HAP-1 (cell line): Measurements from ENCODE around the gene KRT1.

ENCODE experiments used
- DNase-seq, 2 experiments: peaks; one replicate each; pipeline ENCODE4 v3.0.0-alpha.2; 2016 to 2020; ENCODE audit warnings: low spot score in 2 of 2
- H3K27me3 ChIP-seq: fragments of 250-450 bp; sonication (Bioruptor Pico); 2 replicates; pipeline ENCODE4 v1.5.1; 2020; ENCODE audit warnings: low read depth, mild to moderate bottlenecking, moderate library complexity
- H3K36me3 ChIP-seq: fragments of 250-450 bp; sonication (Bioruptor Pico); replicated peaks from 2 replicates; pipeline ENCODE4 v1.5.1; 2020; ENCODE audit warnings: mild to moderate bottlenecking
- H3K4me1 ChIP-seq: fragments of 250-450 bp; sonication (Bioruptor Pico); 2 replicates; pipeline ENCODE4 v1.5.1; 2020; ENCODE audit warnings: mild to moderate bottlenecking
- H3K4me3 ChIP-seq: fragments of 250-450 bp; sonication (Bioruptor Pico); 2 replicates; pipeline ENCODE4 v1.5.1; 2020; ENCODE audit warnings: mild to moderate bottlenecking, moderate library complexity
- H3K9me3 ChIP-seq: fragments of 250-450 bp; sonication (Bioruptor Pico); 2 replicates; pipeline ENCODE4 v1.5.1; 2020; ENCODE audit warnings: mild to moderate bottlenecking, moderate library complexity
- in situ Hi-C: fragments of 300-500 bp; cut with MboI; formaldehyde crosslinking; loops from 3 replicates; pipeline ENCODE4 v1.14.3; 2020; ENCODE audit warnings: low sequenced_read_pairs, inconsistent platforms, mixed read lengths

KRT1 gene

DNA sequence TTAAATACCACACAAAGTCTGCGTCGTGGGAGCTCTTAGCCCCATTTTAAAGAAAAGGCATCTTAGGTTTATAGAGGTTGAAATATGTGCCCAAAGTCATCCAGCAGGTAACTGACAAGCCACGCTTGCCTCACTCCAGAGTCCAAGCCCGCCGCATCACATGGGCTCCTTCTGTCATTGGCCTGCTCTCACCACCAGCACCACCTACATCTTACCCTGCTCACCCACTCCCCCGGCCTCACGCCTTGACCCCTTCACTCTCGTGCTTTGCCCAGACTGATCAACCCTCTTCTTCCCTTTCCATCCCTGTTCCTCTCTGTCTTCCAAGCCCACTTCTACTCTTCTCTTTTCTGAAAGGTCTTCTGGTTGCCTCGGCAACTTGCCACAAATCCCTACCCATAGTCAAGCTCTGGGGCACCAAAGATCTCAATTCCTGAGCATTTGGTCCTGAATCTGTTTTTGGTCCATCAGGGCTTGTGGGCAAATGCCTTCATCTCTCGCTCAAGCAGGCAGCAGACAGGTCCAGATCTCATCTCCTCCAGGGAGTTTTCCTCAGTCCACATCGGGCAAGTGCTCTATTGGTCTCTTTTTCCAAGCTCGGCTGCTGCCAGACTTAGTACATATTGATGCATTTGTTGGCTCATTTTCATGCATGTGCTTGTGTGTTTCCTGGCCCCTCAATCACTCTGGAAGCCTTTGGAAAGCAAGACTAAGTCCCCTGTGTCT lies 3.5 kb upstream of the KRT1 start:
- in situ Hi-C loops, result no loop called here
- H3K27me3 ChIP-seq, result peaks cover 9% of the 10 kb centered on the region
- H3K4me3 ChIP-seq, result no peak overlapping the region
- H3K9me3 ChIP-seq, result no peaks in the 10 kb centered on the region
- H3K4me1 ChIP-seq, result no peaks in the 10 kb centered on the region
- DNase-seq, result no peak
- no peaks in the 10 kb centered on the region for H3K36me3 ChIP-seq

DNA sequence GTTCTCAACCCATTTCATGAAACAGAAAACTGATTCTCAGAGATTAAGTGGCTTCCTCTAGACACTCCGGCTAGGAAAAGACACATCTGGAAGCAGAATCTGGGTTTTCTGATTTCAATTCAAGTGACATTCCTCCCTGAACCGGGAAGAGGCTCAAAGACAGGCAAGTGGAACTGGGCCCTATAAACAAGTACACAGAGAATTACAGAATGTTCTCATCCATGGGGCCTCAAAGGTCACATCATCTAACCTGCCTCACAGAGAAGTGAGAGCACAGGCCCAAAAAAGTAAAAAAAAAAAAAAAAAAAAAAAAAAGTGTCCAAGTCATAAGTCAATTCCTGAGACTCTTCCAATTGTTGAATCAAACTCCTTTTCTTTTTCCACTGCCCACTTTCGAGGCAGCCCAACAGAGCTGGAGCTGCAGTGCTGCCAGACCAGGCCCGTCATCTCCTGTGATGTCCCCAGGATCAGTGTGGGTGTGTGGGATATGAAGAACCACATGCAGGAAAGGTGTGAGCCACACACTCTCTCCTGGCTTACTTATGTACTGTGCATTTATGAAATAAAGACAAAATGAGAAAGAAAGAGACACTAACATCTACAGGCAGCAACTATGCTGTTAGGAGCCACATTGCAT lies 2.8 kb upstream of the KRT1 start:
- peaks cover 9% of the 10 kb centered on the region; the same call in 1 of the 2 replicates for H3K27me3 ChIP-seq
- in situ Hi-C loops, result no loop called here

DNA sequence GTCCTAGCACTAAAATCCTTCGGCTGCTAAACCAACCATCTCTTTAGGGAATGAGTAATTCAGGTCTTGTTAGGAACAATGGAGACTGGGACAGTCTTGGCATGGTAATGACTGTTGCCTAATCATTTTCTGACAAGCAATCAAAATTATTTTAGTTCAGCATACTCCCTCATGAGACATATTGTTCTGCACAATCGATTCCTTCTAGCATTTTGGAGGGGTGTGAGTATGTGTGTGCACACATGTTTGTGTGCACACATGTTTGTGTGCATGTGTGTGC lies 2.1 kb upstream of the KRT1 start:
- DNase-seq, result no peak
- in situ Hi-C loops, result no loop called here
- Histone ChIP-seq H3K27me3 (peaks cover 6% of the 10 kb centered on the region; the same call in 1 of the 2 replicates), H3K4me3 (no peak overlapping the region), H3K4me1 (no peaks in the 10 kb centered on the region), H3K36me3 (no peaks in the 10 kb centered on the region), H3K9me3 (no peaks in the 10 kb centered on the region)

More for the DNA sequence above, 2.8 kb upstream of the KRT1 start:
- DNase-seq, result no peak
- H3K4me3 ChIP-seq, result no peak overlapping the region
- no peaks in the 10 kb centered on the region for H3K4me1 ChIP-seq
- no peaks in the 10 kb centered on the region for H3K9me3 ChIP-seq
- no peaks in the 10 kb centered on the region for H3K36me3 ChIP-seq

DNA sequence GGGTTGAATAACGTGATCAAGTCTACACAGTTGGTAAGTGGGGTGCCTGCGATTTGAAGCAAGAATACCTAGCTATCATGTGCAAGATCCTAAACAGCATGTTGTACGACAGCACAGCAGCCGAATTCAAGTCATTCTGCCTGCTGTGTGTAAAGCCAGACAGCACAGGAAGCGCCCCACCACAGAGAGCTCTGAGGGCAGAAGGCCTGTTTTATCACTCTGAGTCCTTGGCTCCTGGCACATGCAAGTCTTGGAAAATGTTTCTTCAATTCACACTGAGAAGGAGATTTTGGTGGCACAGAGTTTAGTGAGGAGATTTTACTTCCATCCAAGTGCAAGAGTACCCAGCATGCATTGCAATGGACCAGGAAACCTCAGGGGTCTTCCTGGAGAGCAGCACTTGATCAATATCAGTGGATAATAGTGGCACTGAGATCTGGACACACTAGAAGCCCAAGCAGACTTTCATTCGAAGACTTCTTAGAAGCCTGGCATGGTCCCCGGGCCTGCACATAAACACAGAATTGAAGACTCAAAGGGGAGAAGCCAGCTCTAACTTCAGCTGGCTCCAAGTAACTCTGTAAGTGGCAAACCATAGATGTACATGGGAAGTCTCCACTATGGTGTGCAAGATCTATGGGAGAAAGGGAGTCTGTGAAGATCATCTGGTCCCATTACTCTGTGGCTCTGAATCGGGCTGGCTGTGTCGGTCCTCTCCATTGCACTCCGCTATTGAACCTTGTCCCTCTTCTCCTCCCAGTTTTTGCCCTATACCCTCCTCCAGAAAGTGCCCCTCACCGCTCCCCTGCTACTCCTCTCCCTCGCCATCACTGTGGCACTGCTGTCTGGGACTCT lies 1.5 kb upstream of the KRT1 start:
- H3K27me3 ChIP-seq, result 0 out of 2 replicates have a peak, but pooled peaks cover 5% of the 10 kb centered on the region
- no peaks in the 10 kb centered on the region for H3K36me3 ChIP-seq
- H3K4me1 ChIP-seq, result no peaks in the 10 kb centered on the region
- in situ Hi-C loops, result no loop called here
- no peak for DNase-seq
- H3K9me3 ChIP-seq, result no peaks in the 10 kb centered on the region
- no peak overlapping the region for H3K4me3 ChIP-seq

DNA sequence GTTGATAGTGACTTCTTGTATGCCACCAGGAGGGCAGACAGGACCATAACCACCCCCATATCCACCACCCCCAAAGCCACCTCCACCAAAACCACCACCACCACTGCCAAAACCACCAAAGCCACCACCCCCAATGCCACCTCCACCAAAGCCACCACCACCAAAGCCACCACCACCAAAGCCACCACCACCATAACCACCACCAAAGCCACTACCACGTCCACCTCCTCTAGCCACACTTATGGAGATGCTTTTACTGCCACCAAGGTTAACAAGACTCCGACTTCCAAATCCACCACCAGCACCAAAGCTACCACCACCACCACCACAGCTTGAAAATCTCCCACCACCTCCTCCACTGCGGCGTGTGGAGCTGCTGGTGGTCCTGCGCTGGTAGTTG lies 332 bp downstream of the KRT1 start:
- H3K36me3 ChIP-seq, result no peaks in the 10 kb centered on the region
- 0 out of 2 replicates have a peak, but pooled peaks cover 2% of the 10 kb centered on the region for H3K27me3 ChIP-seq
- in situ Hi-C loops, result no loop called here
- H3K4me1 ChIP-seq, result no peaks in the 10 kb centered on the region
- no peaks in the 10 kb centered on the region for H3K9me3 ChIP-seq
- DNase-seq, result no peak
- H3K4me3 ChIP-seq, result no peak overlapping the region

DNA sequence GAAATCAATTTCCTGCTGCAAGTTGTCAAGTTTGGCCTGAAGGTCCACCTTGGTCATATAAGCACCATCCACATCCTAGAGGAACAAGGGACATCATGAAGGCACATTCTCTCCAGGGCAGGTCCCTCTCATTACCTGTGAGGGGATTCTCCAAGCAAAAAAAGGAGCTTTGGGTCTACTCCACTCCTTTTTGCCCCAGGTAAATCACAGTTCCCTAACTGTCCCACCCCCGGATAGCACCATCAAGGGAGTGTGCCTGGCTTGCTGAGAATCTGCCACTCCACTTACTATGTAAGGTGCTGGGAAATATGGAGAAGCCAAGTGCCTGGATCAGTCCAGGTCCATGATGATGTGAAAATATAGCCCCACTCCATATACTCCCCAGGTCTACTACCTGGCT lies 2.5 kb downstream of the KRT1 start:
- Histone ChIP-seq H3K36me3 (no peaks in the 10 kb centered on the region), H3K27me3 (0 out of 2 replicates have a peak, but pooled peaks cover 2% of the 10 kb centered on the region), H3K4me3 (no peak overlapping the region), H3K9me3 (no peaks in the 10 kb centered on the region), H3K4me1 (no peaks in the 10 kb centered on the region)
- in situ Hi-C loops, result no loop called here
- no peak for DNase-seq

DNA sequence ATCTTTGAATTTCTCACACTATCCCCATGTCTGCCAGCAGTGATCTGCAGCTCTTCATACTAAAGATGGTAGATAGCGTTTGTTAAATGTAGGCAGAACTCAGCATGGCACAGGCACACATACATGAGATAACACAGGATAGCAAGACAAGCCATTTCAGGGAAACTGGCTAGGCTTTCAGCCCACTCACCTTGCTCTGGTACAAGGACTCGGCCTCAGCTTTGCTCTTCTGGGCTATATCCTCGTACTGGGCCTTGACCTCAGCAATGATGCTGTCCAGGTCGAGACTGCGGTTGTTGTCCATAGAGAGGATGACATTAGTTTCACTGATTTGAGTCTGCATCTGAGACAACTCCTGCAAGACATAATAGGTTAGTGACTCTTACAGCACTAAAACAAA lies 3.1 kb downstream of the KRT1 start:
- Histone ChIP-seq H3K36me3 (no peaks in the 10 kb centered on the region), H3K4me3 (no peak overlapping the region), H3K9me3 (no peaks in the 10 kb centered on the region), H3K27me3 (0 out of 2 replicates have a peak, but pooled peaks cover 2% of the 10 kb centered on the region), H3K4me1 (no peaks in the 10 kb centered on the region)
- DNase-seq, result no peak
- in situ Hi-C loops, result no loop called here

DNA sequence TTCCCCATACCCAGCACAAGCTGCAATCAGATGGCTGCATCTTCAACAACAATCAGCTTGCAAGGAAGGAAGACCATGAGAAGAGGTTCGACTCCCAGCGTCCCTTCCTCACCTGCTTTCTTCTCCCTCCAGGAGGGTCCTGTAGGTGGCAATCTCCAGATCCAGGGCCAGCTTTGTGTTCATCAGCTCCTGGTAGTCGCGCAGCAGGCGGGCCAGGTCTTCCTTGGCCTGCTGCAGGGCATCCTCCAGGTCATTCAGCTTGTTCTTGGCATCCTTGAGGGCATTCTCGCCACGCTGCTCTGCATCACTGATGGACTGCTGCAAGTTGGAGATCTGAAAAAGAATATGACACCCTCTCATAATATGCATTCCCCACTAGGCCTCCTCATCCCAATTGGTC lies 4.0 kb downstream of the KRT1 start:
- DNase-seq, result no peak
- H3K27me3 ChIP-seq, result 0 out of 2 replicates have a peak, but pooled peaks cover 1% of the 10 kb centered on the region
- H3K36me3 ChIP-seq, result no peaks in the 10 kb centered on the region
- no peak overlapping the region for H3K4me3 ChIP-seq
- in situ Hi-C loops, result no loop called here
- no peaks in the 10 kb centered on the region for H3K4me1 ChIP-seq
- no peaks in the 10 kb centered on the region for H3K9me3 ChIP-seq

DNA sequence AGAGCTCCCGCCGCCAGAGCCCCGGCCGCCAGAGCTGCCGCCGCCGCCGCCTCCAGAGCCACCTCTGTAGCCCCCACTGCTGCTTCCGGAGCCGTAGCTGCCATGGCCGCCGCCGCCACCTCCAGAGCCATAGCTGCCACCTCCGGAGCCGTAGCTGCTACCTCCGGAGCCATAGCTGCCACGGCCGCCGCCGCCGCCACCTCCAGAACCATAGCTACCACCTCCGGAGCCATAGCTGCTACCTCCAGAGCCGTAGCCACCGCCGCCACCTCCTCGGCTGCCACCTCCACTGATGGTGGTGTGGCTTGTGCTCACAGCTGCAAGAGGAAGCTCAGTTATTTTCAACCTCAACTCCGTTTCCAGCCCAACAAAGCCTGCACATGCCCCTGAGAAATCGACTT lies 4.9 kb downstream of the KRT1 start:
- in situ Hi-C loops, result no loop called here
- no peaks in the 10 kb centered on the region for H3K27me3 ChIP-seq

DNA sequence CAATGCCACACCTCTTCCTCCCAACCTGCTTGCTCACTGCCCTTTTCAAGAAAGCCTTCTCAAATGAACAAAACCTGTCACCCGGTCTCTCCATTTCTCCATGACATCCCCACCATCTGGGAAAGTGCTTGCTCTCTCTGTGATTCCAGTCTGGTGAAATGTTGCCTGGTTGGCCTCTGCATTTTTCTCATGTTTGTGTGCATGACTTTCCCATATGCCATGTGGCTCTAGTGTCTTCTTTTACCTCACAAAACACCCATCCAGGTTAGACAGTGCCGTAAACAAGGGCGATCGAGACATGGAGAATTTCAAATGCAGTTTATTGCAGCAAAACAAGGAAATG lies 5.8 kb downstream of the KRT1 start:
- Histone ChIP-seq H3K4me3 (no peak overlapping the region), H3K36me3 (no peaks in the 10 kb centered on the region), H3K27me3 (no peaks in the 10 kb centered on the region), H3K9me3 (no peaks in the 10 kb centered on the region), H3K4me1 (no peaks in the 10 kb centered on the region)
- DNase-seq, result no peak
- in situ Hi-C loops, result loop anchor here (25.0 kb wide), 1 partner anchor 313 kb away; no protein-coding TSS in a partner anchor

More for the DNA sequence above, 4.9 kb downstream of the KRT1 start:
- Histone ChIP-seq H3K36me3 (no peaks in the 10 kb centered on the region), H3K4me1 (no peaks in the 10 kb centered on the region), H3K4me3 (no peak overlapping the region), H3K9me3 (no peaks in the 10 kb centered on the region)
- DNase-seq, result no peak

DNA sequence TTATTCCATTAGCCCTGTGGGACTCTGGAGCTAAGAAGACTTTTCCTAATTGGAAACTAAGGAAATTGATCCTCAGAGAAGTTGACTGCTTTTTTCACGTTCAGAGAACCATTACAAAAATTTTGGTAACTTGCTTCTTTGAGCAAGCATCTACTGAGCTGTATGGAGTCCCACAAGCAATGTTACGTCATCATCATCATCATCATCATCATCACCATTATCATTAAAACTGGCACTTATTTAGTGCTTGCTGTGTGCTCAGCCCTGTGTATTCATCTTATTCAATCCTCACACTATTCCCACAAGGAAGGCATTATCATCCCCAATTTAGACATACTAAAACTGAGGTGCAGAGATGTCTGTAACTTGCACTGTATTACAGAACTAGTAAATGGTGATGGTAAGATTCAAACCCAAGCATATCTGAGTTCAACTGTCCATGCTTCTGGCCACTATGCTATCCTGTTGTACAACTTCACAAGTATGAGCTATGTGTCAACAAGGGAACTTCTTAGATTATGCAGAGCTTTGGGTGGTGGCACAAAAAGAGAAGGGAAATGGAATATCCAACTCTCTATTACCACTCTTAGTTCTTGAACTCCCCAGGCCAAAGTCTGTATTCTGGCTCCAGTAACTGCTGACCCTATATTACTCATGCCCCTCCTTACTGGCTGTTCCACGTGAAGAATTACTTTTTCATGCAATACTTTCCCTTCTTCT lies 6.3 kb downstream of the KRT1 start:
- H3K4me1 ChIP-seq, result no peaks in the 10 kb centered on the region
- in situ Hi-C loops, result loop anchor here (25.0 kb wide), 1 partner anchor 313 kb away; no protein-coding TSS in a partner anchor
- no peak for DNase-seq
- no peaks in the 10 kb centered on the region for H3K27me3 ChIP-seq
- H3K36me3 ChIP-seq, result no peaks in the 10 kb centered on the region
- H3K4me3 ChIP-seq, result no peak overlapping the region
- H3K9me3 ChIP-seq, result no peaks in the 10 kb centered on the region

DNA sequence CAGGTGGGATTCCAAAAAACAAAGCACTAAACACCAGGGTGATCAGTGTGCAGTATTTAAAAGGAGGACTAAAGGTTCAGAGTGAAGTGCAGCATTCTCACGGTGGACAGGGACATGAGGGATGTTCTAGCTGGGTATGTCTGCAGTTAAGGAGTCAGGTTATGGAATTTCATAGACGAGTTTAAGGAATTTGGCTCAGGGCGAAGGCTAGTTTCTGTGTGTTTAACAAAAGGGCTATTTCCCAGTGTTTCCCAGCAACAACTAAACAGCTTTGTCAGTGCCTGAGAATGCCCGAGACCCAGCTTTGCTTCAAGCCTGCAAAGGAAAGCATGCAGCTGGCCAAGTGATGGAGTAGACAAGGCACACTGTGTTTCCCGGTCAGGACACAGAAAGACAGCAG lies 7.0 kb downstream of the KRT1 start:
- Histone ChIP-seq H3K4me3 (no peak overlapping the region), H3K36me3 (no peaks in the 10 kb centered on the region), H3K4me1 (no peaks in the 10 kb centered on the region), H3K27me3 (no peaks in the 10 kb centered on the region), H3K9me3 (no peaks in the 10 kb centered on the region)
- no peak for DNase-seq
- in situ Hi-C loops, result loop anchor here (25.0 kb wide), 1 partner anchor 314 kb away; no protein-coding TSS in a partner anchor

DNA sequence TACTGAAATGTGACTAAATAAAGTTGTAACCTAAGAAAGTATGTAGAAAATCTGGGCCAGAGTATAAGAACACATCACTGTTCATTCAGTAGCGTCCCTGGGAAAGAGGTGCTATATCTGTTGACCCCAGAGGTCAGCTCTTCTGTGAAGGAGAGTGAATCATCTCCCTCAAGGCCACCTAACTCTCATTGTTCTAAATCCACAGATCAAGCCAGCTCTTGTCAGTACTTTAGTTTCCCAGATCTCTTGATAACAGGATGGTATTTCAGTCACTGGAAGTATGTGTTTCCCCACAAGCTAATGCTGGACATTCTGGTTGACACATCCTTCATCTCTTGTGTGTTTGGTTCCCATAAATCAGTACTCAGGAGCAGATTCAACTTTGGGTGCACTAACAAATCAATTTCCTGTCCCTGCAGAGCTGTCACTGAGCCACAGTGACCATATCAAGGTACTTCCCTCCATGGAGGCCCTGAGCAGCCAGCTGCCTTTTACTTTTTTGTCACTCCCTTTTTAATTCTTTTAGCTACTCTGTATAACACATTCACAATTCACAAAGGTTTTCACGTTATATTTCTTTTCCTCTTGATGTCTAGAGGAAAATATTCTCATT lies 7.8 kb downstream of the KRT1 start:
- no peak for DNase-seq
- Histone ChIP-seq H3K36me3 (no peaks in the 10 kb centered on the region), H3K27me3 (no peaks in the 10 kb centered on the region), H3K4me3 (no peak overlapping the region), H3K4me1 (no peaks in the 10 kb centered on the region), H3K9me3 (no peaks in the 10 kb centered on the region)
- in situ Hi-C loops, result loop anchor here (25.0 kb wide), 1 partner anchor 315 kb away; no protein-coding TSS in a partner anchor
